Muscle of arm (tissue), 12 donors: ENCODE data around the gene PPP1R7. TPM values are rescaled to one million over a fixed set of nuclear protein-coding genes. Genes with fewer than 3 reads are reported as not detected.

Experiments used
- DNase-seq: peaks from one replicate; pipeline ENCODE4 v3.0.0-alpha.2; 2013
- polyA plus RNA-seq, 12 donors: library from polyadenylated mRNA; unstranded; fragments of 120-200 nt; gene quantifications; one replicate each; pipeline ENCODE4 v1.2.1, GENCODE V29; 2013; ENCODE audit not compliant: insufficient read length in 12 of 12

PPP1R7 gene
- polyA plus RNA-seq, 12 donors: 62.1 to 86.9 (median 78.0) TPM; not detected in 1

DNA sequence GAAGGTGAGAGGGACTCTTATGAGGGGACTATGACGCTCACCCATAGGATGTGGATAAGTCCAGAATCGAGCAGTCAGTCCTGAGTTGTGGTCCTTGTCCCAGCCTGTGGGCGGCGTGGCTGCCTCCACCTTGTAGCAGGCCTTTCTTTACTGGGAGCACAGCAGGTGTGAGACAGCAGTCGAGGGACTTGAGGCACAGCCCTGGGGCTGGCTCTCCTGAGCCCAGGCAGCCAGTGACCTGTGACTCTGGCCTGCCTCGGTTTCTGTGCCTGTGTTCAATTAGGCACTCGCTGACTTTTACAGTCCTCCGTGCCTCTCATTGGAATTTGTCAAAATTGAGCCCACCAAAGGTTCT, 8.3 kb downstream of the PPP1R7 start:
- DNase-seq: no peak

- DNase-seq: no peak
Measured at GRCh38 chr2:241159116-241159515, 8.8 kb downstream of the PPP1R7 start.

- DNase-seq: no peak
Measured at GRCh38 chr2:241160318-241160717, 10.1 kb downstream of the PPP1R7 start.

GRCh38 chr2:241161646-241162281, 11.5 kb downstream of the PPP1R7 start:
- peak; percentile 51 for DNase-seq

DNA sequence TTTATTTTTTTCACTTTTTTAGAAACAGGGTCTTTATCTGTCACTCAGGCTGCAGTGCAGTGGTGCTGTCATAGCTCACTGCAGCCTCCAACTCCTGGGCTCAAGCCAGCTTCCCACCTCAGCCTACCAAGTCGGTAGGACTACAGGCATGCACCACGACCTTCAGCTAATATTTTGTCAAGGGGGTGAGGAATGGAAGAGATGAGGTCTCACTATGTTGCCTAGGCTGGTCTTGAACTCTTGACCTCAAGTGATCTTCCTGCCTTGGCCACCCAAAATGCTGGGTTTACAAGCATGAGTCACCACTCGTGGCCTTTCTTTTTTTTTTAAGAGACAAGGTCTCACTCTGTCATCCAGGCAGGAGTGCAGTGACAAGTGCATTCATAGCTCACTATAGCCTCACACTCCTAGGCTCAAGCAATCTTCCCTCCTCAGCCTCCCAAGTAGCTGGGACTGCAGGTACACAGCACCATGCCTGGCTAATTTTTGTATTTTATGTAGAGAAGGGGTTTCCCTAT, 13.4 kb downstream of the PPP1R7 start:
- DNase-seq: no peak

GRCh38 chr2:241168366-241168765, 18.1 kb downstream of the PPP1R7 start:
- DNase-seq: no peak

DNA sequence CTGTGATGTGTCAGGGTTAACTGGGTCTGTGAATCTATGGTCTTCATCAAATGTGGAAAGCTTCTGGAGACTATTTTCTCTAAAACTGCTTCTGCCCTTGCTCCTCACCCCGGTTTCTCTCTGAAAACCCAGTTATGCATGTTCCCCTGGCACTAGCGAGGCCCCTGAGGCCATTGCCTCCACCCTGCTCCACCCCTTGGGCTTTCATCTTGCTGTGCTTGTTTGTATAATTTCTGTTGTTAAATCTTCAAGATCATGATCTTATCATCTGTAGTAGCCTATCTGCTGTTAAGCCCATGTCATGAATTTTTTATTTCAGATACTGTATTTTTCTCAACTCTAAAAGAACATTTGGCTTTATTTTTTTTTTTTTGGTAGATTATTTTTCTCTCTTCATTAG, 23.3 kb downstream of the PPP1R7 start:
- DNase-seq: no peak

GRCh38 chr2:241177526-241178334, 27.5 kb downstream of the PPP1R7 start:
- DNase-seq: peak; percentile 17

- no peak for DNase-seq
Measured at GRCh38 chr2:241178961-241179360, 28.7 kb downstream of the PPP1R7 start.

DNA sequence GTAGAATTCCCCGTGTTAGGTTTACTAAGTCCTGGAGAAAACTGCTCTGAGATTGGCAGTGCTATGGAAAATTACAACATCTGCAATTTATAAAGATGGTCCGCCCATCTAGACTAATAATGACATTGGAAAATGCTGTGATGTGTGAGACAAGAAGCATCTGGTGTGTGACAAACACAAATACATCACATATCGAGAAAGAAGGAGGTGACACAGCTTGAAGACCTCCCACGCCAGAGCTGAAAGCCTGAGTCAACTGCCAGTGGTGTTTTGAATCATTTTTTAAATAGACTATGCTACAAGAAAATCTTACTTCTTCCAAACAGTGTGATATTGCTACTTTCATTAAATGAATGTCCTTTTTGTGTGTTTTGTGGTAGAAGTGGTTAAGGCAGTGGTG, 29.6 kb downstream of the PPP1R7 start:
- DNase-seq: no peak

DNA sequence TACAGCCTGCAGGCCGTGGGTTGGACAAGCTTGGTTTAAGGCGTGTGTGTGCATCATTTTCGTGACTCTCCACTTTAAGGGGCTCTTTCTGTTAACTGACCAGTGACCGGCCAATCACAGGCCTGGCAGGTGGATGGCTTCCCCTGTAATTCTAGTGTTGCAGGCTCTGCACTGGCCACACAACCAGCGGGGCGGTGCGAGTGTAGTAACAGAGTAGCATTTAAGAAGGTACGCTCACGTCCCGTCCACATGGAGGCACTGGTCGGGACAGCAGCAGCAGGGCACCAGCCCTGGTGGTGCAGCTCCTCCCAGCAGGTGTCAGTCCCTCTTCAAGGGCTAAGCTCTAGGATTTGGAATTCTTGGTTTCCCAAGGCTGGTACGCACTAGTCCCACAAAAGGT, 30.2 kb downstream of the PPP1R7 start:
- no peak for DNase-seq

GRCh38 chr2:241182126-241182525, 31.9 kb downstream of the PPP1R7 start:
- DNase-seq: no peak

DNA sequence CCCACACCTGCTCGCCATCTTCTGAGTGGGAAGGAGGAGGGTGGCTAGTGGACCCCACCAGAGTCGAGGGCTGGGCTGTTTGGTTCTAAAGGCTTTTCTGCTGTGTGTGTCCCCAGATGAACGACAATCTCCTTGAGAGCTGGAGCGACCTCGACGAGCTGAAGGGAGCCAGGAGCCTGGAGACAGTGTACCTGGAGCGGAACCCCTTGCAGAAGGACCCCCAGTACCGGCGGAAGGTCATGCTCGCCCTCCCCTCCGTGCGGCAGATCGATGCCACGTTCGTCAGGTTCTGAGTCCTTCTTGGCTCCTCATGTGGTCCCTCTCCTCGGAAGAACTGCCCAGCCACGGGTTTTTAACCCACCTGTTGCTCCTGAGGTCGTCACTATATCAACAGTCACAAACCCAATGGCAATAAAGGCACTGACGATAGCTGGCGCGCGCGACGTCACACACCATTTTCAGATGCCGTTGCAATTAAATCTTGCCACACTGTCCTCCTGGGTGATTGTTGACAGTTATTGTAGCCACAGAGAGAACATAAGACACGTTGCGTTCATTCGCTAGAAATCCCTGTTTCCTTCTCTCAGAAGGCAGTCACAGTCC, 32.4 kb downstream of the PPP1R7 start:
- no peak for DNase-seq

DNA sequence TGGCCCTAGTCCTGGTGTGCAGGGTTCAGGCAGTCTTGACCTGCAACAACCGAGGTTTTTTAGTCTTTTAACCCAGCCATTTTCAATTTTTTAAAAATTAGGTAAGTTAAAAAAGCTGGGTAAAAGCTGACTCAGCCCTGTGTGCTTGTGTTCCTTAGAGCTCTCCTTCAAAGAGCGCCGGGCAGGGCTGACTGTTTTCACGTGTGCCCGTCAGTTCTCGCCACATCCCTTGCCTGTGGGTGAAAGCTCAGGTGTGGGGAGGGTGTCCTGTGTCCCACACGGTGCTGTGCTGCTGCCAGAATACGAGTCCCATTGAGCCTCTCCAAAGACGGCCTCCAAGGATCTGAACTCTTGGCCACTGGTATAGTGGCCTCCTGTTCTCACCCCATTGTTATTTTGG, 33.0 kb downstream of the PPP1R7 start:
- no peak for DNase-seq

- no peak for DNase-seq
Measured at GRCh38 chr2:241184901-241185300, 34.6 kb downstream of the PPP1R7 start.

DNA sequence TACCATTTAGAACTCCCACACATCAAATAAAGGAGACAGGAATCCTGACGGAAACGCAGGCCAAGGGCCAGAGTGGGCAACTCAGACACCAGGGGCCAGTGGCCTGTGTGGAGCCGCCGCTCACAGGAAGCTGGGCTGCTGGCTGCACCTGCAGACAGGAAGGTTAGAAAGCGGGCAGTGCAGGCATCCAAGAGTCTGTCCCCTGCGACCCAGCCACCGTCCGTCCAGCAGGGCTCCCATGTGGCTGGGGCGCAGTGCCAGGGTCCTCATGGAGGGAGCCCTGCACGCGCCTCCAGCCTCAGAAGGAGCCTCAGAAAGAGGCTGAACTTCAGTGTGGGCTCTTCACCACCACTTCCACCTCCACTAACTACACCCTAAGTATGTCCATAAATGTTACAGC, 35.7 kb downstream of the PPP1R7 start:
- DNase-seq: no peak

DNA sequence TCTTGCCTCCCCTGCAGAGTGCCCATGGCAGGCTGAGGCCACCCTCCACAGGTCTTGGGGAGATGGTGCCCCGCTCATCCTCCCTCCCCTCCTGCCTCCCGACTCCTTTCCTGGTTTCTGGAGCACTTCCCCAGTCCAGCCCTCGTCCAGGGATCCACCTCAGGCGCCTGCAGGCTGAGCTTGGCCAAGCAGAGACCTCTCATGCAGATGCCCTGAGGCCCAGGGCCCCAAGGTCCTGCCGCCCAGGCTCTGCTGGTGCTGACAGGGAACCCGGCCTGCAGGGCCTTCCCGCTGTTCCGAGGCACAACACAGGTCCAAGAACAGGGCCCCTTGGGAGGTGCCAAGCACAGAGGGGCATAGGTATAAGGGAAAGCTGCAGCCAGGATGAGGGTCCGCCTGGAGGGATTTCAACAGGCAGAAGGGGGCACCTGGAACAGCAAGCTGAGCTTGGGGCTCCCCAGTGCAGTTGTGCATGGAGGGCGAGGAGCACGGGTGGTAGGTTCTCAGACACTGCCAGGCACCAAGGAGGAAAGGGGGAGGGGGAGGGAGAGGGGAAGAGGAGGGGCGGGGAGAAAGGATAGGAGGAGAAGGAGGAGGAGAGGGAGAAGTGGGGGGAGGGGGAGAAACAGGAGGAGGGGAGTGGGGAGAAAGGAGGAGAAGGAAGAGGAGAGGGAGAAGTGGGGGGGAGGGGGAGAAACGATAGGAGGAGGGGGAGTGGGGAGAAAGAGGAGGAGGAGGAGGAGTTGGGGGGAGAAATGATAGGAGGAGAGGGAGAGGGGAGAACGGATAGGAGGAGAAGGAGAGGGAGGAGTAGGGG, 37.0 kb downstream of the PPP1R7 start:
- no peak for DNase-seq

GRCh38 chr2:241187918-241188234, 37.6 kb downstream of the PPP1R7 start:
- DNase-seq: no peak

GRCh38 chr2:241188361-241189092, 38.3 kb downstream of the PPP1R7 start, which contains the start of gene ANO7:
ANO7 (plus strand) TSS chr2:241188677; CDS start chr2:241190064, 1,387 bp downstream.
- DNase-seq: no peak

DNA sequence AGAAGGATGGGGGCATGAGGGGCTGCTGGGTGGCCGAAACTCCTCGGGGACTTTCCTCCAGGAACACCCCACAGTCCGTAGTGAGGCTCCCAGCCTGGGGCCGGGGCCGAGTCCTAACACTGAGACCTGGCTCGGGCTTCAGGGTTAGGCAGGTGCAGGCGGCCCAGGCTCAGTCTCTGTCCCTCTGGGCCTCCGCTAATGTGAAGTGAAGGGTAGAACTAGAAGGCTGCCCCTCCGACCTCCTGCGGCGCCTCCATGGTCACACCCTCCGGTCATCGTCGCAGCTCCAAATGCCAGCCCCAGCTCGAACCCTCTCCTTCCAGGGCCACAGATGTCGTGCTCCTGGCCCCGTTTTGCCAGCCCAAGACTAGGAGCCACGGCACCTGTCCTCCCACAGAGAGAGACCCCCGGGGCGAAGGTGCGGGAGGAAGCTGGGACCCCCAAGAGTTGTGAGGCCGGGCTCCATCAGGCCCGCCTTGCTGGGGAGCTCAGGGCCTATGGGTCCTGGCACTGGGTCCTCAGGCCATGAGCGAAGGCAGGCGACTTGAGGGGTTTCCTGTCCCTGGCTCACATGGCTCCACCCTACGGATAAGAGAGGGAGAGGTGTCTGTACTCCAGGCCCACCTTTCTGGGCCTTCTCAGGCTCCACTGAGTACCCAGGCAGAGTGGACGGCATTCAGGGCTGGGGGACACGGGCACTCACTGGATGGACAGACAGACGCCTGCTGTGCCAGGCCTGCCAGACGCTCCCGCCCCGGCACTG, 39.0 kb downstream of the PPP1R7 start:
- no peak for DNase-seq

DNA sequence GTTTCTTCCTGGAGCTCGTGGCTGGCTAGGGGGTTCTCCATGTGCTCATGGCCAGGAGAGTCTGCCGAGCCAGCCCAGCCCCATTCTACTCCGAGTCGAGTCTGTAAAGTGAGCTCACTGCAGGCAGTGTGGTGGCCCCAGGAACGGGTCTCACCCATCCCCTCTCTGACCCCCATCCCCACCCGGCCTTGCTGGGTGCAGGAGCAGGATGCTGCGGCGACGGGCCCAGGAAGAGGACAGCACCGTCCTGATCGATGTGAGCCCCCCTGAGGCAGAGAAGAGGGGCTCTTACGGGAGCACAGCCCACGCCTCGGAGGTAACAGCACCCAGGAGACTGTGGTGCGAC, 39.6 kb downstream of the PPP1R7 start:
- no peak for DNase-seq
